ENCODE data around the gene KIF27.
"Not testable (repeated sequence)": the region's sequence is repeated elsewhere in the genome, so short reads cannot be mapped to it uniquely, and the experiment has no call there.

Gene KIF27

GRCh38 chr9:83956086-83956435 lies 34.8 kb upstream of the KIF27 start:
- no peaks in the 10 kb centered on the region for H3K27me3 ChIP-seq (ENCODE audit: low read length)
- peak overlapping the region; percentile 62 for H3K4me2 ChIP-seq (ENCODE audit: low read depth, low read length, poor library complexity, severe bottlenecking)
- TF ChIP-seq EZH2phosphoT487 (conservative IDR thresholded peaks at IDR 0.05; ENCODE audit: low read length), result no peak
- TF ChIP-seq CTCF (IDR thresholded peaks at IDR 0.05; ENCODE audit: insufficient read depth, low read length, poor library complexity, severe bottlenecking), result no peak
- H3K36me3 ChIP-seq (ENCODE audit: low read length), result no peaks in the 10 kb centered on the region
- H3K79me2 ChIP-seq (ENCODE audit: insufficient read depth, low read length), result no peaks in the 10 kb centered on the region
- H4K20me1 ChIP-seq (ENCODE audit: low read depth, low read length), result no peaks in the 10 kb centered on the region
- H3K9me2 ChIP-seq (replicated peaks; ENCODE audit: insufficient read depth, low read length), result no peaks in the 10 kb centered on the region
- 0 out of 2 replicates have a peak, but pooled peaks cover 2% of the 10 kb centered on the region for H3F3A ChIP-seq (ENCODE audit: insufficient read depth)
- peak overlapping the region; percentile 50 for H3K4me3 ChIP-seq (ENCODE audit: insufficient read depth, low read length, poor library complexity, severe bottlenecking)
- peak overlapping the region; percentile 61 for H3K9ac ChIP-seq (ENCODE audit: low read length)
- no peaks in the 10 kb centered on the region for H3K9me3 ChIP-seq (ENCODE audit: insufficient read depth, low read length)
- H2AFZ ChIP-seq (ENCODE audit: low read depth, low read length, severe bottlenecking), result peak overlapping the region; percentile 92
- no peak overlapping the region for H3K27ac ChIP-seq (ENCODE audit: low read depth, low read length)

- H2AFZ ChIP-seq (ENCODE audit: low read depth, low read length, severe bottlenecking); H3K9ac ChIP-seq (ENCODE audit: low read length); H4K20me1 ChIP-seq (ENCODE audit: low read depth, low read length); H3K4me2 ChIP-seq (ENCODE audit: low read depth, low read length, poor library complexity, severe bottlenecking); H3K36me3 ChIP-seq (ENCODE audit: low read length); H3K9me2 ChIP-seq (replicated peaks; ENCODE audit: insufficient read depth, low read length); H3K79me2 ChIP-seq (ENCODE audit: insufficient read depth, low read length); H3K27ac ChIP-seq (ENCODE audit: low read depth, low read length); H3K27me3 ChIP-seq (ENCODE audit: low read length); H3K4me3 ChIP-seq (ENCODE audit: insufficient read depth, low read length, poor library complexity, severe bottlenecking); H3K9me3 ChIP-seq (ENCODE audit: insufficient read depth, low read length); H3F3A ChIP-seq (ENCODE audit: insufficient read depth): not testable (repeated sequence)
Observed at GRCh38 chr9:83948096-83948495, 26.9 kb upstream of the KIF27 start.

GRCh38 chr9:83940590-83941303 lies 19.5 kb upstream of the KIF27 start:
- Histone ChIP-seq H3K9ac (ENCODE audit: low read length) (no peak overlapping the region), H3K4me3 (ENCODE audit: insufficient read depth, low read length, poor library complexity, severe bottlenecking) (no peak overlapping the region), H3K36me3 (ENCODE audit: low read length) (no peaks in the 10 kb centered on the region), H3K9me2 (replicated peaks; ENCODE audit: insufficient read depth, low read length) (no peaks in the 10 kb centered on the region), H3K9me3 (ENCODE audit: insufficient read depth, low read length) (no peaks in the 10 kb centered on the region), H3K27ac (ENCODE audit: low read depth, low read length) (no peak overlapping the region), H3K79me2 (ENCODE audit: insufficient read depth, low read length) (no peaks in the 10 kb centered on the region), H4K20me1 (ENCODE audit: low read depth, low read length) (no peaks in the 10 kb centered on the region), H2AFZ (ENCODE audit: low read depth, low read length, severe bottlenecking) (no peak overlapping the region), H3F3A (ENCODE audit: insufficient read depth) (no peaks in the 10 kb centered on the region), H3K4me2 (ENCODE audit: low read depth, low read length, poor library complexity, severe bottlenecking) (no peak overlapping the region), H3K27me3 (ENCODE audit: low read length) (no peaks in the 10 kb centered on the region)
- TF ChIP-seq EZH2phosphoT487 (conservative IDR thresholded peaks at IDR 0.05; ENCODE audit: low read length), result no peak
- TF ChIP-seq CTCF (IDR thresholded peaks at IDR 0.05; ENCODE audit: insufficient read depth, low read length, poor library complexity, severe bottlenecking), result no peak

GRCh38 chr9:83937861-83938455 lies 16.7 kb upstream of the KIF27 start:
- no peak overlapping the region for H3K9ac ChIP-seq (ENCODE audit: low read length)

More at GRCh38 chr9:83937861-83938455, 16.7 kb upstream of the KIF27 start:
- Histone ChIP-seq H2AFZ (ENCODE audit: low read depth, low read length, severe bottlenecking) (no peak overlapping the region), H3K9me2 (replicated peaks; ENCODE audit: insufficient read depth, low read length) (no peaks in the 10 kb centered on the region), H4K20me1 (ENCODE audit: low read depth, low read length) (no peaks in the 10 kb centered on the region), H3K9me3 (ENCODE audit: insufficient read depth, low read length) (no peaks in the 10 kb centered on the region), H3K79me2 (ENCODE audit: insufficient read depth, low read length) (no peaks in the 10 kb centered on the region), H3K36me3 (ENCODE audit: low read length) (no peaks in the 10 kb centered on the region), H3K4me3 (ENCODE audit: insufficient read depth, low read length, poor library complexity, severe bottlenecking) (no peak overlapping the region), H3K27ac (ENCODE audit: low read depth, low read length) (no peak overlapping the region), H3K4me2 (ENCODE audit: low read depth, low read length, poor library complexity, severe bottlenecking) (no peak overlapping the region), H3K27me3 (ENCODE audit: low read length) (no peaks in the 10 kb centered on the region), H3F3A (ENCODE audit: insufficient read depth) (no peaks in the 10 kb centered on the region)
- TF ChIP-seq EZH2phosphoT487 (conservative IDR thresholded peaks at IDR 0.05; ENCODE audit: low read length) (no peak), CTCF (IDR thresholded peaks at IDR 0.05; ENCODE audit: insufficient read depth, low read length, poor library complexity, severe bottlenecking) (no peak)
